Ureter (tissue), 1 donor: ENCODE data around the gene FHDC1. TPM values are rescaled to one million over a fixed set of nuclear protein-coding genes. Genes with fewer than 3 reads are reported as not detected.

Experiments
- DNase-seq: peaks from one replicate; pipeline ENCODE4 v3.0.0-alpha.2; 2020; ENCODE audit warnings: low spot score
- total RNA-seq: library from RNA; stranded (reverse); gene quantifications from one replicate; pipeline ENCODE4 v1.2.4, GENCODE V29; 2023
- donor health status: DM: yes; HTN: yes; CAD: no.

Gene FHDC1
- total RNA-seq, 1 donor from 2014 or later, result 4.7 TPM

DNA sequence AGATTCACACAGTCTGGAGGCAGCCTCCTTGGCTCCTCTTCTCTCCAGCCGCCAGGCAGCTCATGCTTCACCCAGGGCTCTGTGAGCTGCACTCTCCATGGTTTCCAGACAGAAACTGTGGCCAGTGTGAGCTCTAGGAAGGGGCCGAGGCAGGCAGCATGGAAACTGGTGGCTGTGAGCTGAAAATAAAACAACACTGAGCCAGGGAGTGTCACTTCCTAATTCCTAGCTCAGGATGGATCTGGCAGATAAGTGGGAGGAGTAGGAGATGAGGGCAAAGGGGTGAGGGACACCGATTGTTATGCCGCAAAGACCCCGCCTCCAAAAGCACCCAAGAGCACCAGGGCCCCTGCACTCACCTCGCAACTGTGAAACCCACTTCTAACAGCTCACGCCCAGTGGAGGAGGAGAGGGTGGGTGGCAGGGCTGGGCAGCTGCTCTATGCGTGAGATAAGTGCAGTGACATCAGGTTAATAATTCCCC lies 69.8 kb downstream of the FHDC1 start:
- no peak for DNase-seq

DNA sequence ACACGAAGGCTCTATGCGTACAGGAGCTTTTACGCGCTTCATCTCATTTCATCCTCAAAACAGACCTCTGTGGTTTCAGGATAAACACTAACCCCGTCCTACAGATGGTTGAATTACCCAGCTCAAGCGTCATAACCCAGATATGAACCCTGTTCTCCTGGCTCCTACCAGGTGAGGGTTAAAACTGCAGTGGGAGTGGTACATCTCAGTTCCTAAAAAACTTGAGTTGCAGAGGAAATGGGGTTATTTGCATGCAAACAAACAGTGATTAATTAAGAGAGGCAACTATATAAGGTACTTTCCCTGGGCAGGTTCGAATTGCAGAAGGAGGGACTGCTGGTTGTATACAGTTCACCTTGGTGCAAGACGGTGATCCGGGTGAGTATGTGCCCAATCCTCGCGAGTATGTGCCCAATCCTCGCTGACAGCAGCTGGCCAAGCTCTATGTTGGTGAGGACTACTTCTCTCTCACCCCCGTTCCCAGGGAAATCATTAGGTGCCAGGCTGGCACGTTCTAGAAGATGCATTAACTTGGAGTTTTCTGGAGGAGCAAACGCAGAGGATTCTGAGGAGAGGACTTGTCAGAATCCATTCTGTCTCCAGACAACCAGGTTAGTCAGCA lies 72.6 kb downstream of the FHDC1 start:
- no peak for DNase-seq

GRCh38 chr4:153010146-153010545 lies 74.0 kb downstream of the FHDC1 start:
- DNase-seq, result no peak

- no peak for DNase-seq
These were observed 77.3 kb downstream of the FHDC1 start for GRCh38 chr4:153013202-153013977.

DNA sequence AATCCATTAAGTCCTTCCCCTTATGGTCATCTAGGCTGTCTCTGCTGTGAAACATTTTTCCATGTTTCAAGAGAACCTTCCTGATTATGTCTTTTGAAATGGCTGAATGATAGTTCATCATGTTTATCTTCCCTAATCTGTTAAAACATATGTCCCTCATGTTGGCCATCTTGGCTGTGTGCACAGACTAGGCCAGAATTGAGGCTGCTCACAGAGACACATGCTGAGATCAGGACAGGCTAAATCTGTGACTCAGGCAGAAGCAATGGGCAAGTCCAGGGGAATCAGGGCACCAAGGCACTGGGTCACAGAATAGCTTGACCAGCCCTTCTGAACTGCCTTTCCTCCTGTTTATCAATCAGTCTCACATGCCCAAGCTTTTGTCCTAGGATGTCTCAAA lies 78.3 kb downstream of the FHDC1 start:
- DNase-seq, result no peak

DNA sequence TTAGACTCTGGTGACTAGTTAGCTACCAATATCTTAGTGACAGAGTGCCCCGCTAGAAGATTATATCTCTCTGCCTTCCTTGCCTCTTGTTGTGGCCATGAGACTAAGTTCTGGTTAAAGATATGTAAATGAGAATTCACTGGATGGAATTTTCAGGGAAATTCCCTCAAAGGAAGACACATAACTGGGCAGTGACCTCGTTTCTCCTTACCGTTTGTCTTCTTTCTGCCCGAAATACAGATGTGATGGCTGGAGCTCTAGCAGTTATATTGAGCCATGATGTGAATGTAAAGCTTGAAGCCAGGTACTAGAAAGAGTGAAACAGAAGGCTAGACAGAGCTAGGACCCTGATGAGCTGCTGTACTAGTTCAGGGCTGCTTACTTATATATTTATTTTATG lies 80.5 kb downstream of the FHDC1 start:
- no peak for DNase-seq

GRCh38 chr4:153018031-153018430 lies 81.9 kb downstream of the FHDC1 start:
- no peak for DNase-seq

DNA sequence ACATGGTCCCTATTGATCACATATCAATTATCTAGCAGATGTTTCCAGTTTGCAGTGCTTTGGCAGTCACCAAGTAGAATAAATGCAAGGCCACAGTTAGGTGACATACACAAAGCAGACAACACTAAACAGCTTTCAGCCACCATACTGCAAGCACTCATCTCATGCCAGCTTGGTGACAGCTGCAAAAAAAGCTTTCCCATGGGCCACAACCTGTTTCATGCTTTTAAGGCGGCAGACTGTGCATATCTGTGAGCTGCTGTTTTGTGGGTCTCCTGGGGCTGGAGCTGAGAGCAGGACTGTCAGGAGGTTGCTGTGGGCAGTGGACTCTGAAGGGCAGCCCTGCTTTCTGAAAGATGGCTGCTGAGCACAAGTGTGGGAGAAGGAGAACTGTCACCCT lies 82.6 kb downstream of the FHDC1 start:
- no peak for DNase-seq

DNA sequence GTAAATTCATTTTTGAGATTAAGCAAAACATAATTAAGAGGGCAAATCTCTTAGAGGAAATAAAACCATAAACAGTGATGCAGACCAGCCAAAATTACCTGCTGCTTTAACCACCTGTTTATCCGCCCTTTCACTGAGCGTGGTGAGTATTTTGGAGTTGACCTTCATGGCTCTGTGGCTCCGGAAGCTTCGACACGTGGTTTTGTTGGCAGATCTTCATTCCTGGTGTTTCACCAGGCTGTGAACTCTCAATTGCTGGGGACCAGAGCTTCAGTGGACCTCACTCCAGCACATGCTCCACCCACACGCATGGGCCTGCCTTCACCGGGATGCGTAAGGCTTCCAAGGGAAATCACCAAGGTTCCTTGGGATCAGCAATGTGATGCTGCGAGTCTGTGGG lies 83.8 kb downstream of the FHDC1 start:
- no peak for DNase-seq

- DNase-seq, result no peak
These were observed 84.3 kb downstream of the FHDC1 start for GRCh38 chr4:153020457-153020856.

- no peak for DNase-seq
These were observed 85.2 kb downstream of the FHDC1 start for GRCh38 chr4:153021276-153021675.

GRCh38 chr4:153022241-153022715 lies 86.2 kb downstream of the FHDC1 start:
- no peak for DNase-seq

GRCh38 chr4:153023139-153023538 lies 87.0 kb downstream of the FHDC1 start:
- no peak for DNase-seq

DNA sequence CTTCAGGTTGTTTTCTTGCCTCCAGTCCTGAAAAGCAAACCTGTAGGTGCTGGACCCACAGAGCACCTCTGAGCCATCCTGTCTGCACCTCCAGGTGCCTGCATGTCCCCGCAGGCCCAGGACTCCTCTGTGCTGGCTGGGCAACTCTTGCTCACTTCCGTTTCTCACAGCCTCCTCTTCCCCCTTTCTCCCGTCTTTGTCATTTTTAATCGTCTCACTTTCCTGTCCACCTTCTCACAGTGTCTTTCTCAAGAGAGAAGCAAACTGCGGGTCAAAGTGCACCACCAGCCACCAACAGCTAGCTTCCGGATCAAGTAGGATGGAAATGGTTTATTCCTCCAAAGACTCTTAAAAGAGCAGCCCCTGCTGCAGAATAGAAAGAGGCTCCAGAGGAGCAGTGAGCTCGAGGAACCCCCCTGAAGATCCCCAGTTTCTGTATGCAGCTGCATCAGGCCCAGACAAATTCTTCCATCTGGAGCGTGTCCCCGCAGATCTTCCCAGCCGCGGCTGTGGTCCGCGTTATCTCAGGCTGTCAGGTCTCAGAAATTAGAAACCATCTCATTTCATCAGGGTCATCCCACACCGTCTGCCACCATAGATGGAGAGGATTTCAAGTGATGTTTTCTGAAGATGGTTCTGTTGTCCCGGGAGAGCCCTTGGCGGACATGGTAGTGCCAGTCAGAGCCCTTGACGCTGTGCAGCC lies 87.7 kb downstream of the FHDC1 start:
- no peak for DNase-seq

- no peak for DNase-seq
These were observed 88.3 kb downstream of the FHDC1 start for GRCh38 chr4:153024466-153024865.

DNA sequence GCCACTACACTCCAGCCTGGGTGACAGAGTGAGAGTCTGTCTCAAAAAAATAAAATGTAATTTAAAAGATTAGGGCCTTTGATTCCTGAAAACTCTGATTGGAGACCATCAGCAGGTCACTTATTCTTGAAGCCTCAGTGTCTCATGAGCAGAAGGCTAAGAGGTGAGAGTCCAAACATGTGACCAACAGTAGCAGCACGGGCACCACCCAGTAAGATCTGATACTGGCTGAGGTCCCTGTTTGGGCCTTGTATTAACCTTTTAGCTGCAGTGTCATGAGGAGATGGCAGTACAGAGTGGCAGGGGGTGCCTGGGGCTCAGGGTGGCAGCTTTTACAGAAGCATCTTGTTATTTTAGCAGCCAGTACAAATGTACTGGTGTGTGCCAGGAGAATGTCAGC lies 89.3 kb downstream of the FHDC1 start:
- no peak for DNase-seq

DNA sequence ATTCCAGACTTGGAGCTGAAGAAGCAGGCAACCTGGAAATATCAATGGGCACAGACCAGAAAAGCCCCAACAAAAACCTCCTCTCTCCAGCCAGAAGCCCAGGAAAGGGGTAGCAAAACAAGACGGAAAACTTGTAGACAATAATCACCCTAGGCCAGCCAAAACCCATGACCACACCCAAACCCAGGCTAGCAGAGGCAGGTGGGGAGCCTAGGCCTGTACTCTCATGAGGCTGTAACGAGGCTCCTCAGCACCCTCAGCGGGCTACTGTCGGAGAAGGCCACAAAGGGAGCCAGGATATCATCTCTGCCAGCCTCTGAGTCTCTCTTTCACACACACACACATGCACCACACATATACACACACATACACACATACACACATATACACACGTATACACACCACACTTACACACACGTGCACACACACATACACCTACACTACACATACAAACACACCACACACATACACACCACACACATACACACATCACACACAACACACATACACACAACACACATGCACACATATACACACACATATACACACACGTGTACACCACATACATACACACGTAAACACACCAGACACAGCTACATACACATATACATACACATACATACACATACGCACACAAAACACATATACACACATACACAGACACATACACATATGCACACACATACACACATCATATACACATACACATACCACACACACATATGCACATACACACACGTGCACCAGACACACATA lies 90.6 kb downstream of the FHDC1 start:
- no peak for DNase-seq

- no peak for DNase-seq
These were observed 91.7 kb downstream of the FHDC1 start for GRCh38 chr4:153027866-153028265.

- DNase-seq, result no peak
These were observed 92.4 kb downstream of the FHDC1 start for GRCh38 chr4:153028535-153028934.
